Muscle of arm (tissue), 12 donors: ENCODE measurements around the gene CDC16. TPM values are rescaled to one million over a fixed set of nuclear protein-coding genes. Genes with fewer than 3 reads are reported as not detected.

ENCODE experiments used
- DNase-seq: peaks from one replicate; pipeline ENCODE4 v3.0.0-alpha.2; 2013
- polyA plus RNA-seq, 12 donors: library from polyadenylated mRNA; unstranded; fragments of 120-200 nt; gene quantifications; one replicate each; pipeline ENCODE4 v1.2.1, GENCODE V29; 2013; ENCODE audit not compliant: insufficient read length in 12 of 12

CDC16 gene
- polyA plus RNA-seq, 12 donors = 60.8 to 112 (median 81.0) TPM; not detected in 1

GRCh38 chr13:114298866-114299265 is 64.2 kb downstream of the CDC16 start:
- no peak for DNase-seq

GRCh38 chr13:114299604-114300305 is 65.1 kb downstream of the CDC16 start:
- DNase-seq = no peak

GRCh38 chr13:114303700-114304327 is 69.1 kb downstream of the CDC16 start:
- DNase-seq = no peak

- DNase-seq = no peak
Observed at GRCh38 chr13:114304346-114305034, 69.8 kb downstream of the CDC16 start.

- DNase-seq = no peak
Observed at GRCh38 chr13:114309086-114309485, 74.4 kb downstream of the CDC16 start.

- DNase-seq = no peak
Observed at GRCh38 chr13:114309806-114310410, 75.2 kb downstream of the CDC16 start.

GRCh38 chr13:114310956-114311355 is 76.3 kb downstream of the CDC16 start:
- no peak for DNase-seq

GRCh38 chr13:114311387-114311786 is 76.7 kb downstream of the CDC16 start:
- DNase-seq = no peak

GRCh38 chr13:114311908-114312307 is 77.2 kb downstream of the CDC16 start:
- DNase-seq = no peak

GRCh38 chr13:114313061-114313860 is 78.6 kb downstream of the CDC16 start:
- no peak for DNase-seq

GRCh38 chr13:114314074-114314912 is 79.6 kb downstream of the CDC16 start, which contains the start of gene CHAMP1:
TSS of gene CHAMP1 (plus strand) at chr13:114314503. CDS start at chr13:114323843, 9,340 bp downstream.
- peak; percentile 96 for DNase-seq

- no peak for DNase-seq
Observed at GRCh38 chr13:114315074-114315785, 80.5 kb downstream of the CDC16 start.

GRCh38 chr13:114318624-114319023 is 83.9 kb downstream of the CDC16 start:
- DNase-seq = no peak

GRCh38 chr13:114319441-114319913 is 84.8 kb downstream of the CDC16 start:
- DNase-seq = no peak

- no peak for DNase-seq
Observed at GRCh38 chr13:114320065-114320464, 85.4 kb downstream of the CDC16 start.

GRCh38 chr13:114321256-114321655 is 86.6 kb downstream of the CDC16 start:
- DNase-seq = no peak
